ENCODE results near the gene LRRK1. TPM values are rescaled to one million over a fixed set of nuclear protein-coding genes. Genes with fewer than 3 reads are reported as not detected.
A peak's percentile ranks its signal among the peaks of the same experiment; 100 is the strongest.

LRRK1 gene
- total RNA-seq, 4 donors from 2014 or later = 7.1 to 29.3 (median 8.5) TPM

DNA sequence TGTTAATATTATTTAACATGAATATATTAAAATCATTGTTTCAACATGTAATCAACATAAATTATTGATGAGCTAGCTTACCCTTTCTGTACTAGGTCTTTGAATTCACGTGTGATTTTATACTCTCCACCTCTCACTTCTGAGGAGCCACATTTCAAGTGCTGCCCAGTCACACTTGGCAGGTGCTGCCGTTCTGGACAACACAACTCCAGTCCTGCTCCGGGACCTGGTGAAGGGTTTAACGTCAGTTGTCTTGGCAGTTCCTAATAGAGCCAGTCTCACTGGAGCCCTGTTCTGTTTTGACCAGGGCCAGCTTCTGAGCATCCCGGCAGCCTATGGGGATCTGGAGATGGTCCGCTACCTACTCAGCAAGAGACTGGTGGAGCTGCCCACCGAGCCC lies 64.1 kb downstream of the LRRK1 start:
- Histone ChIP-seq H3K36me3 (no peaks in the 10 kb centered on the region), H3K27me3 (no peaks in the 10 kb centered on the region), H3K27ac (no peak overlapping the region), H3K4me3 (replicated peaks in 1 of 3) (no peak overlapping the region), H3K9me3 (no peaks in the 10 kb centered on the region), H3K4me1 (peaks cover 3 to 24% of the 10 kb centered on the region in 2 donors)
- TF ChIP-seq POLR2A (IDR thresholded peaks at IDR 0.05) (no peak), CTCF (IDR thresholded peaks at IDR 0.05) (no peak)
- intact Hi-C loops (cut with DNase I) = no loop called here
- 31% methylated on average over 7 of the region's 7 CpGs for WGBS, 2 donors
- DNase-seq = peak; percentile 94 to 98

GRCh38 chr15:100985401-100985800 lies 66.2 kb downstream of the LRRK1 start:
- H3K27me3 ChIP-seq = no peaks in the 10 kb centered on the region
- TF ChIP-seq POLR2A (IDR thresholded peaks at IDR 0.05) = no peak
- no peak for TF ChIP-seq CTCF (IDR thresholded peaks at IDR 0.05)
- H3K4me1 ChIP-seq = peaks cover 3 to 24% of the 10 kb centered on the region in 2 donors
- no peak overlapping the region for H3K4me3 ChIP-seq (replicated peaks in 1 of 3)
- WGBS, 2 donors = 82 to 88% methylated on average over 4 of the region's 4 CpGs
- intact Hi-C loops (cut with DNase I) = no loop called here
- no peaks in the 10 kb centered on the region for H3K36me3 ChIP-seq
- H3K27ac ChIP-seq = no peak overlapping the region
- DNase-seq = no peak
- H3K9me3 ChIP-seq = no peaks in the 10 kb centered on the region

- no peak overlapping the region for H3K27ac ChIP-seq
Measured at GRCh38 chr15:100986158-100986896, 67.2 kb downstream of the LRRK1 start.

GRCh38 chr15:100987143-100987542 lies 68.0 kb downstream of the LRRK1 start:
- 74 to 79% methylated on average over 4 of the region's 4 CpGs for WGBS, 2 donors
- no peak overlapping the region for H3K27ac ChIP-seq
- intact Hi-C loops (cut with DNase I) = no loop called here
- DNase-seq = no peak
- H3K36me3 ChIP-seq = no peaks in the 10 kb centered on the region
- H3K27me3 ChIP-seq = no peaks in the 10 kb centered on the region
- H3K9me3 ChIP-seq = no peaks in the 10 kb centered on the region
- H3K4me3 ChIP-seq (replicated peaks in 1 of 3) = no peak overlapping the region
- no peak for TF ChIP-seq POLR2A (IDR thresholded peaks at IDR 0.05)
- TF ChIP-seq CTCF (IDR thresholded peaks at IDR 0.05) = no peak
- peaks cover 3 to 12% of the 10 kb centered on the region in 2 donors for H3K4me1 ChIP-seq

More at GRCh38 chr15:100986158-100986896, 67.2 kb downstream of the LRRK1 start:
- Histone ChIP-seq H3K27me3 (no peaks in the 10 kb centered on the region), H3K9me3 (no peaks in the 10 kb centered on the region), H3K36me3 (no peaks in the 10 kb centered on the region), H3K4me3 (replicated peaks in 1 of 3) (no peak overlapping the region), H3K4me1 (peaks cover 3 to 15% of the 10 kb centered on the region in 2 donors)
- no peak for DNase-seq
- intact Hi-C loops (cut with DNase I) = no loop called here
- no peak for TF ChIP-seq CTCF (IDR thresholded peaks at IDR 0.05)
- TF ChIP-seq POLR2A (IDR thresholded peaks at IDR 0.05) = no peak
- WGBS, 2 donors = 62 to 74% methylated on average over 6 of the region's 6 CpGs

DNA sequence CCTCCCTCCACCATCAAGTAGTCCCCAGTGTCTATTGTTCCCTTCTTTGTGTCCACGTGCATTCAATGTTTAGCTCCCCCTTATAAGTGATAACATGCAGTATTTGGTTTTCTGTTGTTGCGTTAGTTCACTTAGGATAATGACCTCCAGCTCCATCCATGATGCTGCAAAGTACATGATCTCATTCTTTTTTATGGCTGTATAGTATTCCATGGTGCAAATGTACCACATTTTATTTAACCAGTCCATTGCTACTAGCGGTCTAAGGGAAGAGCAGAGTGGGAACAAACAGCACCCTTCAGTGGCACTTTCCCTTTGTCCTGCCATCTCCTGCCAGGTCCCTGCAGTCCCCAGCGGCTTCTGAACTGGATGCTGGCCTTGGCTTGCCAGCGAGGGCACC lies 69.1 kb downstream of the LRRK1 start:
- intact Hi-C loops (cut with DNase I) = no loop called here
- 96 to 99% methylated on average over 4 to 5 of the region's 5 CpGs for WGBS, 2 donors
- TF ChIP-seq POLR2A (IDR thresholded peaks at IDR 0.05) (no peak), CTCF (IDR thresholded peaks at IDR 0.05) (no peak)
- DNase-seq = no peak
- H3K27ac ChIP-seq = no peak overlapping the region
- H3K36me3 ChIP-seq = no peaks in the 10 kb centered on the region
- H3K9me3 ChIP-seq = no peaks in the 10 kb centered on the region
- peaks cover 3 to 4% of the 10 kb centered on the region in 2 donors for H3K4me1 ChIP-seq
- H3K4me3 ChIP-seq (replicated peaks in 1 of 3) = no peak overlapping the region
- no peaks in the 10 kb centered on the region for H3K27me3 ChIP-seq

All from thyroid gland (tissue), 4 donors.